HG02973 (cell line): Measurements from ENCODE around the gene MANBA.

ENCODE experiments used
- ATAC-seq: cut with Tn5 transposase; IDR thresholded peaks from one replicate; pipeline ENCODE4 v1.9.1; 2021; ENCODE audit warnings: moderate library complexity; ENCODE audit not compliant: unreplicated experiment

Gene MANBA

GRCh38 chr4:102598762-102599374 lies 161.9 kb downstream of the MANBA start:
- no peak for ATAC-seq

GRCh38 chr4:102598086-102598761 lies 162.5 kb downstream of the MANBA start:
- peak; percentile 53 for ATAC-seq

GRCh38 chr4:102596532-102596931 lies 164.2 kb downstream of the MANBA start:
- no peak for ATAC-seq

- ATAC-seq = no peak
Observed at GRCh38 chr4:102594000-102594399, 166.8 kb downstream of the MANBA start.

- ATAC-seq = no peak
Observed at GRCh38 chr4:102593147-102593546, 167.6 kb downstream of the MANBA start.

GRCh38 chr4:102592256-102592655 lies 168.5 kb downstream of the MANBA start:
- no peak for ATAC-seq

GRCh38 chr4:102589743-102590142 lies 171.0 kb downstream of the MANBA start:
- no peak for ATAC-seq

GRCh38 chr4:102586644-102587021 lies 174.1 kb downstream of the MANBA start:
- no peak for ATAC-seq

- no peak for ATAC-seq
Observed at GRCh38 chr4:102586002-102586643, 174.6 kb downstream of the MANBA start.

- ATAC-seq = no peak
Observed at GRCh38 chr4:102585329-102585728, 175.4 kb downstream of the MANBA start.

GRCh38 chr4:102584091-102584490 lies 176.7 kb downstream of the MANBA start:
- ATAC-seq = no peak
